UCSD-AML1 (cell line): Measurements from ENCODE around the gene RAPGEF5.

Experiments used
- DNase-seq: peaks from one replicate; lab custom pipeline; 2025; ENCODE audit not compliant: unreplicated experiment; lab: John Stamatoyannopoulos, UW

RAPGEF5 gene

GRCh38 chr7:22229148-22229547 lies 127.8 kb downstream of the RAPGEF5 start:
- no peak for DNase-seq

DNA sequence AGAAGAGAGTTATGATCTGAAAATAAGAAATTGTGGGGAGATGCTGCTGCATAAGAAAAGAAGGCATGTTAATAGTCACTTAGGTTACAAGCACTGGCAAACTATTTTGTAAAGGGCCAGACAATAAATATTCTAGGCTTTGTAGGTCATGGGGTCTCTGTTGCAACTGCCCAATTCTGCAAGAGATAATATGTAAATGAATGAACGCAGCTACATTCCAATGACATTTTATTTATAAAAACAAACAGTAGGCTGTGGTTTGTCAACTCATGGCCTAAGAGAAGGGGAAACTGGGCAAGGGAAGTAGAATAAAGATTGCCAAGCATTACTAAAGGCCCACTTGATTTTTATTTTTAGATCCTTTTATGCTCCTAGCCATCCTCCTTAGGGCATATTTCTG lies 133.1 kb downstream of the RAPGEF5 start:
- DNase-seq: no peak

DNA sequence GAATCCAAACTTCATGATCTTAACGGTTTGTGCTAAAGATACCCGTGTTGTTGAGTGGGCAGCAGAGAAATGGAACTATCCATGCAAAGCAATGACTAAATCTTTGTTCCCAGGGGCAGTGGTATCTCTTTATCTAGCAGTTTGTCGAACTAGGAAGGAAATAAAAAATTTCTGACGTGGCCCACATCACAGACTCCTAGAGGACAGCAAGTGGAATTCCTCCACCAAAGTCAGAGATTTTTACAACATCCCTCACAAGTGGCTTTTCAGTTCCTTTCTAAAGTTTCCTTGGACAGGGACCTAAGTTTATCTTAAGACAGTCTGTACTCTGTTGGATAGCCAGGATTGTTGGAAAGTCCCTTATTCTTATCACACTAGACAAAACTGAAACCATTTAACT lies 136.0 kb downstream of the RAPGEF5 start:
- no peak for DNase-seq

- no peak for DNase-seq
Observed at GRCh38 chr7:22219739-22220493, 137.0 kb downstream of the RAPGEF5 start.

- no peak for DNase-seq
Observed at GRCh38 chr7:22219036-22219435, 137.9 kb downstream of the RAPGEF5 start.

DNA sequence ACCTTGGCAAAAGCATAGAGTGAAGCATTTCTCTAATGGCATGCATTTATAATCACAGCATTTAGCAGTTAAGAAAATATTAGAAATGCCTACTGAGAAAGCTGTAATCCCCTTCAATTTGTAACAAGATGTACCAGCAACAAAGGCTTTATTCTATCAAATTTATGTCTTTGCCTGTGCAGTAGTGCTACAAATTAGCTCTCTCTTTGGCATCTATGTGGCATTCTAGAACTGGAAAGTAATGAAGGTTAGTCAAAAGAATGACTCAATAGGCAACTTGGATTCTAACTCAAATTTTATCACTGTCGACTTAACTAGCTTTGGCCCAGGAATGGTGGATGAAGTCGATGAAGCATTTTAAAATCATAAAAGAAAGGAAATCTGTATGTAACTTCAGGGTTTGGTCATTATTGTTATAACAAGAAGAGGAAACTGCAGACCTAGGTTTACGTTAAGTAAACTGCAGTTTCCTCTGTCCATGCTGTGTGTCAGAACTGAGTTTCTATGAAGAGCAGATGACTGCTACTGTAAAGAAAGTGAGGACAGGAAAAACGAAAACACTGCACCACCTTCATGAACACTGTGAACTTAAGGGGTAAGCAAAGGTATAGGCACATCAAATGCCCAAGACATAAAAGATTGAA lies 140.0 kb downstream of the RAPGEF5 start:
- no peak for DNase-seq

DNA sequence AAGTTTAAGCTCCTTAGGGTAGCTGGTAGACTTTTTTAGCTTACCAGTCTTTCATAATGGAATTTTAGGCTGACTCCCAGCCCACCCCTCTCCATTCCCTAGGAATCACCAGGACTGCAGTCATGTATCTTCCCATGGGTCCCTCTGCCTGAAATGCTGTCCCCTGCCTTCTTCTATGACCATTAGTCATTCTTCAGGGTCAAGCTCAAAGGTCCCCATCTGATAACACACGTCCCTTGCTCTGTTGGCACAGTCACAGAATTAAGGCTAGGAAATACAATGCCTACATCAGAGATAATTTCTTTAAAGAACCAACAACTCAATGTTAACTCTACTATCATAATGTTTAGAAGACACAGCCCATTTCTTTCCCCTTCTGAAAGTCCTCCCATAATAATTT lies 140.6 kb downstream of the RAPGEF5 start:
- DNase-seq: no peak

- DNase-seq: no peak
Observed at GRCh38 chr7:22214000-22214399, 143.0 kb downstream of the RAPGEF5 start.

GRCh38 chr7:22213081-22213480 lies 143.9 kb downstream of the RAPGEF5 start:
- no peak for DNase-seq

DNA sequence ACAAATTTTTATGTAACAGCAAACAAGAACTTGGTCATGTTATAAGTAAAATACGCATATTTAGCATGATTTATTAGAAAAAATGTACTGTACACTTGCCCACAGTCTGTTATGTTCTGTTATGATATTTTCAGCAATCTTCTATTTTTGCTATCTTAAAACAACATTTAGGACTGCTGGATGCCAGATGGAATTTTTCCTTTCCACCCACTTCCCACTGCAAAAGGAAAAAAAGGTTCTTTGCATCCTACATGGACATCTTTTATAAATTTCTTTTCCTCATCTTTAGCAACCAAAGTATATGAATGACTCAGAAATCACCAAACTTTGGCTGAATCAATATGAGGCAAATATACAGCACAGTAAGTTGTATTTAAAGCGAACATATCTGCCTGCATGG lies 146.0 kb downstream of the RAPGEF5 start:
- no peak for DNase-seq

DNA sequence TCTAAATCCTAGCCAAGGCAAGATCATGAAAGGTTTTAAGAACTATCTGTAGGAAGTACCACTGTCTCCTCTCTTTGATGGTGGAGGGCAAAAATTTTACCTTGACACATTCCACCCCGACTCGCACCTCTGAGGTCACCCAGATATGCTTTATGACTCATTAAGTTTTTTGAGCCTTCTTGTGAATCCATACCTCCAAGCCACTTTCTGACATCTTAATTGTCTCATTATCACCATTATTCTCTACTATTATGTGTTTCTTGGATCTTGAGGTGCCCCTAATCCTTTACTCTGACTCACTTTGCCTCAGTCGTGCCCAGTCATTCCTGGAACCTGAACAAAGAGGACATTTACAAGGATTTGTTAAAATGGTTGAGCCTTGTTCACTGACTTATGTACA lies 146.6 kb downstream of the RAPGEF5 start:
- DNase-seq: no peak

- no peak for DNase-seq
Observed at GRCh38 chr7:22208799-22209198, 148.2 kb downstream of the RAPGEF5 start.

GRCh38 chr7:22207724-22208225 lies 149.2 kb downstream of the RAPGEF5 start:
- DNase-seq: no peak

DNA sequence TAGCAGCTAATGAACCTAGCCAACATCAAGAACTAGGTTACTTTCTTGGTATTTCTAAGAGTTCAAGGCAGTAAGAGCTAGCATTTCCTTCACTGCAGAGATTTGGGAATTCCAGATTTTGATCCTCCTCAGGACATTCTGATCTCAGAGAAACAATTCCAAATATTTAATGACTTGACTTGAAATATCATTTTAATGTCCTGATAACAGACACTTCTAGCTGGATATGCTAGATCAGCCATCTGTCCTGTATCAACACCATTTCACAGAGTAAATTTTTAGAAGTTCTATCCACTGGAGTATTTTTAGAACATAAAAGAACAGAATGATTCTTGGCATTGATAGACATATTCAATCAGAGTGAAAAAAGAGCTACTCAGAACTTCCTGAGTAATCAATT lies 151.3 kb downstream of the RAPGEF5 start:
- DNase-seq: no peak

DNA sequence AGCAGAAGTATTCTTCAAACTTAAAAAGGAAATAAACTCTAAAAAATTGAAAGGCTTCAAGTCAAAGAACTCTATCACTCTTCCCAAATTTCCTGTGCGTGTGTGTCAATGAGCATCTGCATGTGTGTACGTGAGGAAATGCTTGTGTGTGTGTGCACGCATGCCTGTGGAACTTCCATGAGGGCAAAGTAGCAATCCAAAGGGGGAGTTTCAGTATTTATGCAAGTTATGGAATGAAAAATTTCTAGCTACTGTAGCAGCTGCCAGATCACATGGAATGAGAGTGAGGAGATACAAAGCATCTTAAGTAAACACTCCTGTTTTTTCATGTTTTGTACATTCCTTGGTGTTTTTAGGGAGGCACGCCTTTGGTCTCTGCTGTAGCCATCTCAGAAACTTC lies 152.6 kb downstream of the RAPGEF5 start:
- no peak for DNase-seq

DNA sequence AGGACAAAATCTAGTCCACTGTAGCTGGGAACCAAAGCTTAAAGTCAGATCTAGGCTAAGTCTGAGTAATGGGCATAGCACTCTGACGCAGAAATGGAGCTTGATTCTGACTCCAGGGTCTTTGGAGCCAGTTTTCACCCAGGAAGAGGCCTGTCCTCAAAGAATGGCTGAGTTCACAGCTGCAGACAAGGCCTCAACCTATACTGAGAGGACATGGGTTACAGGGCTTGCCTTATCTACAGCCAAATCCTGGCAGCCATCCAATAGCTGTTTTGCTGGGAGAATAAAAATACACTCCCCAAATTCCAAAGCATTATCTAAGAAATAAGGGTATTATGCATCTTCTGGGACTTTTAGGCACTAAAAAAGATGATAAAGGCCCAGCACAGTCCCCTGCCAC lies 154.8 kb downstream of the RAPGEF5 start:
- no peak for DNase-seq

DNA sequence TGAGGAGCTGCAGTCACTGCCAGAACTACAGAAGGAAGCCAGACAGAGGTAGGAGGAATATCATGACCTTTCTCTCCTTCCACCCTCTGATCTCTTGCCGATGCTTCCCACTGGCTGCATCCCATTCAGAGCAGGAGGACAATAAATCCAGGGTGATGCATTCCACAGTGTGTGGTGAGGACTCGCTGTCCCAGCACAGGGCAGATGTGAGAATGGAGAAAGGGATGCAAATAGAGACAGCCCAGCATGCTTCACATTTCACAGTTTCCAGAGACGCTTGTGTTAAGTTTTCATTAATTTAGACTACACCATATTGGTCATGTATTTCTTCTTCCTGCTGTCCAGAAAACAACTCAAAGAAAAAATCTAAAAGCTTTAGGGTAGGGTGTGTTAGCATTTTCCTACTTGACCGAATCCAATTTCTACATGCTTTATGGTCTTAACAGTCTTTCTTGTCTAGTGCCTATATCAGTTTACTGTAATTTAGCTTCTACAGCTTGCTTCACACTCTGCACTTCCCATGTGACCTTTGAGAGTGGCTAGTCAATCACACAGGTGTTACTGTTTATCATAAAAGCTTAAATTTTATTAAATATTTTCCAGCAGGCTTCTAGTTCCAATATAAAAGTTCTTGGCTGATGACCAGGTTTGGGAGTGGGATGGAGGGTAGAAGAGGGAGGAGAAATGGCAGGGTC lies 155.6 kb downstream of the RAPGEF5 start:
- DNase-seq: no peak

DNA sequence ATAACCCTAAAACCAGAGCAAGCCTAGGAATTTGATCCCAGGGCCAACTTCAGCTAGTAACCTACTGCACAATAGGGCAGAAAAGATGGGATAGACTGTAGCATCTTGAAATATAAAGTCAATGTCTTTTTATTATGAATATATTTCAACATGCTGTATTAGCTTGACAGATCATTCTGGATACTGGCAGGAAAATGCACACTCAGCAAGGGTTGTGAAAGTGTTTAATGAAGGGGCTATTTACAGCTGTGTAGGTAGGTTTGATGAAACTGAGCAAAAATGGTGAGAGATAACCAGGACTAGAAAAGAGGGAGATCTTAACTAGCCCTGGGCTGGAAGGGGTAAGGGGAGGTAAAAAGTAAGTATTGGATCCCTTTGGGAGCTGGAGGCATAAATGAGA lies 156.2 kb downstream of the RAPGEF5 start:
- no peak for DNase-seq

- no peak for DNase-seq
Observed at GRCh38 chr7:22200238-22200637, 156.7 kb downstream of the RAPGEF5 start.

DNA sequence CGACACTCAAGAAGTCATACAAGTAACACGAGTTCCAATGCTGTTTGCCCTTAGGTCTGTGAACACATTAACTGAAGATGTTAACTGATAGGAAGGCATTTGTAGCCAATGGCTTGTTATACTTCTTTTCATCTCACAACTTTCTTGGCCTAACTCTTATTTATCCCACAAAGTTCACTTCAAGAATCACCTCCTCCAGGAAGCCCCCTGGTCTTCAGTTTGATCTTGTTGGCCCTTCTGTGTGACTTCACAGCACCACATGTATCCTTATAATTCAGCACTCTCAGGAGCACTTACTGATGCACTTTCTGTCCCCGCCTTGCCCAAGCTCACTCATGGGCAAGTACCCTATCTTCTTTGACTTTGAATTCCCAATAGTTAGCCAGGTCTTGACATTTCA lies 159.6 kb downstream of the RAPGEF5 start:
- DNase-seq: no peak

DNA sequence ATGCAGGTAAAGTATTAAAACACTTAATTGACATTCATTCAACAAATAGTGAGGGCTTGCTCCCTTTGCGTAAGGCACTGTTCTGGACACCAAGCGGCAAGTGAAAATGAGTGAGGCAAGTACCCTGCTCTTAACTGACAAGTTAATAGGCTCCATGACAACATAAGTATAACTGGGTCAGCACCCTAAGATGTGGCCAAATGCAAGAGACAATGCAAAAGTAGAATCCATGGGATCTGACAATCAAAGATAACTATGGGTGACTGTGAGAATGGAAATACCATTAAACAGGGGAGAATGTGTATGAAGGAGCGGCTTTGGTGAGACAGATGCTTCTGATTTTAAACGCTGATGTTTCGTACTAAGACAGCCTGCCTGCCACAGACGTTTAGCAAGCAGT lies 160.5 kb downstream of the RAPGEF5 start:
- no peak for DNase-seq
